Measurements from ENCODE around the gene MACO1.

DNA sequence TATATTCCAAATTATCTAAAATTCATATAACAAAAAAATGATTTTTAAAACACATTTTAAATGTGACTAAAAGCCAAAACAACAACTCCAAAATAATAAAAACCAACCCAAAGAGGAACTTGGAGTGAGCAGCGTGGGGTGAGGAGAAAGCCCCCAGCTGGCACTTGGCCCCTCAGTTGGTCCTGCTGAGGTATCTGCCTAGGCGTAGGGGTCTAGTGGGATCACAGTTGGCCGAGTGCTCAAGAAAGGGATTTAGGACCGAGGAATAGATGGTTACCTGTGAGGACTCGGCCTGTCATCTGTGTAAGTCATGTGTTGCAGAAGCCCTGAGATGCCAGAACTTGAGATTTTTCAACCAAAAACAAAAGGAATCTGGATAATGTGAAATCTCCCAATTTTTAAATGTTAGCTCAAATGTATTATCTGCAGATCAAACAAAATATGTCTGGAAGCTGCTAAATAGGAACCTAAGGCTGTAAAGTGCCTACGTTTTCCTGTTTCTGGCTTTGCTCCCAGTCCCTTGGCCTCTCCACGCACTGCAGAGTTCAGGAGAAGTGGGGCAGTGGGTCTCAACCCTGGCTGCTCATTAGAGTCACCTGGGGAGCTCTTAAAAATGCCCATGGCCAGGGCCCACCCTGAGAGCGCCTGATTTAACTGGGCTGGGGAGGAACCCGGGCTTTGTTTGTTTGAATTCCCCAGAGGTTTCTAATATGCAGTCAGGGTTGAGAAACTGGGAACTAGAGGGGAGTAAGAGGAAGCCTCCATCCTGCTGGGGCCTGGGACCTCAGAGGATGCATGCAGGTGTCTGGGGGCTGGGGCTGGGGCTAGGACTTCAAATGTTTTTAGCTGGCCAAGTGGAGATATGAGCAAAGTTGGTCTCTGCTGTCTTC, 74.3 kb downstream of the MACO1 start:
- TF ChIP-seq, protein P1, sequence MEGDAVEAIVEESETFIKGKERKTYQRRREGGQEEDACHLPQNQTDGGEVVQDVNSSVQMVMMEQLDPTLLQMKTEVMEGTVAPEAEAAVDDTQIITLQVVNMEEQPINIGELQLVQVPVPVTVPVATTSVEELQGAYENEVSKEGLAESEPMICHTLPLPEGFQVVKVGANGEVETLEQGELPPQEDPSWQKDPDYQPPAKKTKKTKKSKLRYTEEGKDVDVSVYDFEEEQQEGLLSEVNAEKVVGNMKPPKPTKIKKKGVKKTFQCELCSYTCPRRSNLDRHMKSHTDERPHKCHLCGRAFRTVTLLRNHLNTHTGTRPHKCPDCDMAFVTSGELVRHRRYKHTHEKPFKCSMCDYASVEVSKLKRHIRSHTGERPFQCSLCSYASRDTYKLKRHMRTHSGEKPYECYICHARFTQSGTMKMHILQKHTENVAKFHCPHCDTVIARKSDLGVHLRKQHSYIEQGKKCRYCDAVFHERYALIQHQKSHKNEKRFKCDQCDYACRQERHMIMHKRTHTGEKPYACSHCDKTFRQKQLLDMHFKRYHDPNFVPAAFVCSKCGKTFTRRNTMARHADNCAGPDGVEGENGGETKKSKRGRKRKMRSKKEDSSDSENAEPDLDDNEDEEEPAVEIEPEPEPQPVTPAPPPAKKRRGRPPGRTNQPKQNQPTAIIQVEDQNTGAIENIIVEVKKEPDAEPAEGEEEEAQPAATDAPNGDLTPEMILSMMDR (IDR thresholded peaks at IDR 0.05; ENCODE audit: insufficient read depth, low read length, poor library complexity, severe bottlenecking): no peak
- TF ChIP-seq EZH2phosphoT487 (conservative IDR thresholded peaks at IDR 0.05; ENCODE audit: low read length): no peak

Data from SU-DHL-6 (cell line).